HG03571 (cell line): ENCODE results near the gene UBE4B.
A peak's percentile ranks its signal among the peaks of the same experiment; 100 is the strongest.
"Not testable (repeated sequence)": the region's sequence is repeated elsewhere in the genome, so short reads cannot be mapped to it uniquely, and the experiment has no call there.

ENCODE experiments used
- ATAC-seq: cut with Tn5 transposase; IDR thresholded peaks from one replicate; pipeline ENCODE4 v1.9.1; 2021; ENCODE audit not compliant: unreplicated experiment

The UBE4B gene

GRCh38 chr1:10032590-10033358, at the start of gene UBE4B:
Gene UBE4B (plus strand): TSS chr1:10032958. CDS start chr1:10033671, 713 bp downstream.
- ATAC-seq = peak; percentile 96

GRCh38 chr1:9984253-9984652, 48.5 kb upstream of the UBE4B start:
- no peak for ATAC-seq

GRCh38 chr1:9985001-9985400, 47.8 kb upstream of the UBE4B start:
- ATAC-seq = no peak

- ATAC-seq = no peak
Observed at GRCh38 chr1:9989773-9990172, 43.0 kb upstream of the UBE4B start.

- no peak for ATAC-seq
Observed at GRCh38 chr1:9990944-9991343, 41.8 kb upstream of the UBE4B start.

- ATAC-seq = no peak
Observed at GRCh38 chr1:9992910-9993309, 39.8 kb upstream of the UBE4B start.

- ATAC-seq = no peak
Observed at GRCh38 chr1:9993561-9994075, 39.1 kb upstream of the UBE4B start.

- ATAC-seq = no peak
Observed at GRCh38 chr1:9996624-9997582, 35.9 kb upstream of the UBE4B start, which contains the start of gene RBP7. Gene RBP7 (plus strand): TSS chr1:9997228. CDS start chr1:9997259, 31 bp downstream.

- ATAC-seq = no peak
Observed at GRCh38 chr1:10001016-10001665, 31.6 kb upstream of the UBE4B start.

- not testable (repeated sequence) for ATAC-seq
Observed at GRCh38 chr1:10005248-10005647, 27.5 kb upstream of the UBE4B start.

GRCh38 chr1:10007169-10007568, 25.6 kb upstream of the UBE4B start:
- ATAC-seq = no peak

GRCh38 chr1:10014016-10014415, 18.7 kb upstream of the UBE4B start:
- no peak for ATAC-seq

- no peak for ATAC-seq
Observed at GRCh38 chr1:10019561-10019960, 13.2 kb upstream of the UBE4B start.

- ATAC-seq = no peak
Observed at GRCh38 chr1:10020086-10020485, 12.7 kb upstream of the UBE4B start.

- not testable (repeated sequence) for ATAC-seq
Observed at GRCh38 chr1:10020678-10021077, 12.1 kb upstream of the UBE4B start.

GRCh38 chr1:10021992-10022391, 10.8 kb upstream of the UBE4B start:
- not testable (repeated sequence) for ATAC-seq

- no peak for ATAC-seq
Observed at GRCh38 chr1:10022656-10023055, 10.1 kb upstream of the UBE4B start.

- ATAC-seq = no peak
Observed at GRCh38 chr1:10025354-10025753, 7.4 kb upstream of the UBE4B start.

- ATAC-seq = no peak
Observed at GRCh38 chr1:10027027-10027426, 5.7 kb upstream of the UBE4B start.

- ATAC-seq = not testable (repeated sequence)
Observed at GRCh38 chr1:10028956-10029500, 3.7 kb upstream of the UBE4B start.

GRCh38 chr1:10031461-10031860, 1.3 kb upstream of the UBE4B start:
- no peak for ATAC-seq
